GM12892 (cell line): ENCODE data around the gene MEDAG.

Experiments
- POLR2A ChIP-seq: IDR thresholded peaks from 2 replicates; pipeline ENCODE4 v1.6.1; 2011; ENCODE audit warnings: low read depth, low read length, control low read depth
- POLR2AphosphoS5 ChIP-seq: IDR thresholded peaks from 2 replicates; pipeline ENCODE4 v1.6.1; 2011; ENCODE audit warnings: low read depth, low read length, control low read depth
- TAF1 ChIP-seq: IDR thresholded peaks from 2 replicates; pipeline ENCODE4 v1.6.1; 2011; ENCODE audit warnings: low read depth, mild to moderate bottlenecking, control low read depth, low read length, borderline replicate concordance

GRCh38 chr13:30920162-30920909 is 14.3 kb downstream of the MEDAG start:
- no peak for TF ChIP-seq POLR2A
- no peak for TF ChIP-seq POLR2AphosphoS5
- TF ChIP-seq TAF1: no peak
